HG03521 (cell line): Measurements from ENCODE around the gene TNNT3.
"Not testable (repeated sequence)": the region's sequence is repeated elsewhere in the genome, so short reads cannot be mapped to it uniquely, and the experiment has no call there.

Source experiments
- ATAC-seq: cut with Tn5 transposase; IDR thresholded peaks from one replicate; pipeline ENCODE4 v1.9.1; 2021; ENCODE audit warnings: mild to moderate bottlenecking, moderate library complexity; ENCODE audit not compliant: unreplicated experiment

The TNNT3 gene

DNA sequence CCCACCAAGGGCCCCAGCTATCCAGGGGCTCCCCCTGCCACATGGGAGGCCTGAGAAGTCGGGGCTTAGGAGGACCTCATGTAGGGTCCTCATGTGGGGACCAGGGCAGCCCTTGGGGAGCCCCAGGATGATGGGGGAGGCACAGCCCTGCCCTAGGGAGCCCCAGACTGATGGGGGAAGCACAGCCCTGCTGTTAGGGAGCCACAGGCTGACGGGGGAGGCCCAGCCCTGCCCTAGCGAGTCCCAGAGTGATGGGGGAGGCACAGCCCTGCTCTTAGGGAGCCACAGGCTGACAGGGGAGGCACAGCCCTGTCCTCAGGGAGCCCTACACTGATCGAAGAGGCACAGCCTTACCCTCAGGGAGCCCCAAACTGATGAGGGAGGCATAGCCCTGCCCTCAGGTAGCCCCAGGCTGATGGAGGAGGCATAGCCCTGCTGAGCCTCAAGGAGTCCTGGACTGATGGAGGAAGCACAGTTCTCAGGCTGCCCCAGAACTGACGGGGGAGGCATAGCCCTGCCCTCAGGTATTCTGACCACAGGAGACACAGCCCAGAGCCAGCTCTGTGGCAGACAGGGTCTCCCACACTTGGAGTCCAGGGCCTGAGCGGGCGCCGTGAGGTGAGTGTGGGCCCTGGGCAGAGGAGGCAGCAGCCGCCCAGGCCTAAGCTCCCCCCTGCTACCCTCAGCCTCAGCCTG lies 38.6 kb upstream of the TNNT3 start:
- ATAC-seq, result no peak

DNA sequence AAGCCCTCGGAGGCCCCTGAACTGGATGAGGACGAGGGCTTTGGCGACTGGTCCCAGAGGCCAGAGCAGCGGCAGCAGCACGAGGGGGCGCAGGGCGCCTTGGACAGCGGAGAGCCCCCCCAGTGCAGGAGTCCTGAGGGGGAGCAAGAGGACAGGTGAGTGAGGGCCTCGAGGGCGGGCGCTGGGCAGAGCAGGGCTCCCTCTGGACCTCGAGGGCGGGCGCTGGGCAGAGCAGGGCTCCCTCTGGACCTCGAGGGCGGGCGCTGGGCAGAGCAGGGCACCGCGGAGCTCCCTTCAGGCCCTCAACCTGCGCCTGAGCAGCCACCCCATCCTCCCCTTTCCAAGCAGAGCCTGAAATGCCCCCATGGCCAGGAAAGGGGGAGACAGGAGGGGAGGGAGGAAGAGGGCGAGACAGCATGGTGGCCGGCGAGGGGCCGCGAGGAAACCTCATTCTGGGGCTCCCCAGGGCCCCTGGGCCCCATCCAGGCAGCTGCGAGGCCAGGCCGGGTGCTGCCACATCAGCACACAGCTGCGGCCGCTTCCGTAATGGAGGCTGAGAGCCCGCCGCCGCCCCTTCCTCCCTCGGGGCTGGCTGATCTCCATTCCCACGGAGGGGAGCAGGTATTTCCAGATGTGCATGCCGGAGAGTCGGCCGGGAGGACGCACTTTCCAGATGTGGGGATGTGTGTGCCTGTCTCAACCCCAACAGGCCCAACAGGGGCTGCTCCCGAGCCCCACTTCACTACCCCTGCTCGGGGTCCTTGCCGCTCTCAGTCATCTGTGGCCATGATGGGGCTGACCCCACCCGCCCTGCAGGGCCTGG lies 37.9 kb upstream of the TNNT3 start:
- ATAC-seq, result no peak

DNA sequence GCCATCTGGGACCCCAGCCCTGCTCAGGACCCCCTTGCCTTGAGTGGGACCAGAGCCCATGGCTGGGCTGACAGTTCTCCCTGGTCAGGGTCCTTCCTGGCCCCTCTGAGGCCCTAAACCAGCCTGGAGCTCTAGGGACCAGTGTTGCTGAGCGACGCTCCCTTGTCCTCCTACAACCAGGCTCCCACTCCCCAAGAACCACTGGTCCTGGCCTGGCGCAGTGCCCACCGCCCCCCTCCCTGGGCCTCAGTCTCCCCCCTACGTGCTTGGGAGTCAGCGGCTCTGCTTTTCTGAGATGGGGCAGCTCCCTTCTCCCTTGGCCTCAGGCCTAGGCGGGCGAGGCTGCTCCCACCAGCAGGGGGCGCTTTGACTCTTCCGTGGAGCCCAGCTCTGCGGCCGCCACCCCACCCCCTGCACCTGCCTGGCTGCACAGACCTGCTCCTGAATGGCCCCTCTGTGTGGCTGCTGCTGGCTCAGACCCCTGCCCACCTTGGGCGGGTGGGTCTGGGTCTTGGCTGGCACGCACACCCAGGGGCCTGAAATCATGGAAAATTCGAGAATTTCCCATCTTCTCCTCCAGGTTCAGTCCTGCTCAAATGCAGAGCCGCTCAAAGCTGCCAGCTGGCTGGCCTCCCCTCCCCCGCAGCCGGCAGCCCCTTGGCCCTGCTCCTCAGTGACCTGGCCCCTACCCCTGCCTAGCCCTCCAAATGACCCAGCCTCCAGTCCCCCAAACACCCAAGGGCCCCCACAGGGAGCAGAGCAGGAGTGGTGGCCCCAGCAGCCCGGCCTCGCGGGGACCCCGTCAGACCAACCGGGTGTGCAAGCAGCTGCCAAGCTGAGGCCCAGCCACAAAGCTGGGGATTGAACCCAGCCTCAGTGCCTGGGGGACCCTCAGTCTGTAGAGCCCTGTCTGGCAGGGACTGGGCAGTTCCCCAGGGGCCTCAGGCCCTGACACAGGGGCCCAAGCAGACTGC lies 37.0 kb upstream of the TNNT3 start:
- peak; percentile 53 for ATAC-seq

DNA sequence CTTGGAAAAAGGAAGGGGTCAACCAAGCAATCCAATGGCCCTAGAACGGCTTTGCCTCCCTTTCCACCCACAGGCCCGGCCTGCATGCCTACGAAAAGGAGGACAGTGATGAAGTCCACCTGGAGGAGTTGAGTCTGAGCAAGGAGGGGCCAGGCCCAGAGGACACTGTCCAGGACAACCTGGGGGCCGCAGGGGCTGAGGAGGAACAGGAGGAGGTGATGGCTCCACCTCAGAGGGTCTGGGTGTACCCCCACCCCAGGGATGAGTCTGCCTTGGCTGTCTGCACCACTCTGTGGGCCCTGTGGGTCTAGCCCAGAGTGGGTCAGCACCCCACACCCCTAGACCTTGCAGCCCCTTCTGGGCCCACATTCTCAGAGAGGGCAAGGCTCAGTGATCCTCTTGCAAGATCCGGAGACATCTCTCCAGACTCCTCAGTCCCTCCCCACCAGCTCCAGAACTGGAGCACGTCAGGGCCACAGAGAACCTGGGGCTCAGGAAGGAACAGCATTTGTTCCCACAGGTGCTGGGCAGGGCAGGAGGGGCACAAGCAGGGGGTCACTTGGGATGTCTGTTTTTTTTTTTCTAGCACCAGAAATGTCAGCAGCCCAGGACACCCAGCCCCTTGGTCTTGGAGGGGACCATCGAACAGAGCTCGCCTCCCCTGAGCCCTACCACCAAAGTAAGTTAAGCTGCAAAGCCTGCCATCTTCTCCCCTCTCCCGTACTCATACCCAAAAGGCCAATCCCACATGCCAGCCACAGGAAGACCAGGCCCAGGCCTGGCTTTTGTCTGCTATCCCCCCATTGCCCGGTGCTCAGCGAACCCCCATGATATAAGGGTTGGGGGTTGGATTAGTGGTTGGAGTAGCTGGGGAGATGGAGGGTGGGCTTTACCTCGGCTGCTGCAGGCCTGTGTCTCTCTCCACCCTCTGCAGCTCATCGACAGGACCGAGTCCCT lies 35.9 kb upstream of the TNNT3 start:
- ATAC-seq, result no peak

DNA sequence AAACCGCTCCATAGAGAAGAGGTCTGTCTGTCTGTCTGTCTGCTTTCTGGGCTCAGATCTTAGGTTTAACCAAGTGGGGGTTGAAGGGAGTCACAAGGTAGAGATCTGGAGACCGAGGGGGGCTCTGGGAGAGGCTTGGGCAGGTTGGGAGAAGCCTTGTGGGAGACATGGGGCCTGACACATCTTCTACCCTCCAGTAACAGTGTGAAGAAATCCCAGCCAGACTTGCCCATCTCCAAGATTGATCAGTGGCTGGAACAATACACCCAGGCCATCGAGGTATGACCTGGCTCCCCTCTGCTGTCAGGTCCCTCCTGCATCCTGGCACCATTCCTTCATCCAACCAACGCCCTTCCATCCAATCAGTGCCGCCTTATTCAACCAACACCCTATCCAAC lies 35.2 kb upstream of the TNNT3 start:
- ATAC-seq, result no peak

DNA sequence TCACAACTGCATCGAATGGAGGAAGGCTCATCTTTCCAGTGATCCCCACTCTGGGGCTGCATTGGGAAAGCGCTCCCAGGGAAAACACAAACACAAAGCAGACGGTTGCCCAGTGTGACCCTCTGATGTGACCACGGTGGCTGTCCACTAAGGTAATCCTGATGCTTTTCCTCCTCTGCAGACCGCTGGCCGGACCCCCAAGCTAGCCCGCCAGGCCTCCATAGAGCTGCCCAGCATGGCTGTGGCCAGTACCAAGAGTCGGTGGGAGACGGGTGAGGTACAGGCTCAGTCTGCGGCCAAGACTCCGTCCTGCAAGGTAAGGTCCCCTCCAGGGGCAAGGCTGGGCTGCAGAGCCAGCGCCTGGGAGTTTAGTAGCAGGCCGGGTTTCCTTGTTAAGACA lies 33.0 kb upstream of the TNNT3 start:
- not testable (repeated sequence) for ATAC-seq

DNA sequence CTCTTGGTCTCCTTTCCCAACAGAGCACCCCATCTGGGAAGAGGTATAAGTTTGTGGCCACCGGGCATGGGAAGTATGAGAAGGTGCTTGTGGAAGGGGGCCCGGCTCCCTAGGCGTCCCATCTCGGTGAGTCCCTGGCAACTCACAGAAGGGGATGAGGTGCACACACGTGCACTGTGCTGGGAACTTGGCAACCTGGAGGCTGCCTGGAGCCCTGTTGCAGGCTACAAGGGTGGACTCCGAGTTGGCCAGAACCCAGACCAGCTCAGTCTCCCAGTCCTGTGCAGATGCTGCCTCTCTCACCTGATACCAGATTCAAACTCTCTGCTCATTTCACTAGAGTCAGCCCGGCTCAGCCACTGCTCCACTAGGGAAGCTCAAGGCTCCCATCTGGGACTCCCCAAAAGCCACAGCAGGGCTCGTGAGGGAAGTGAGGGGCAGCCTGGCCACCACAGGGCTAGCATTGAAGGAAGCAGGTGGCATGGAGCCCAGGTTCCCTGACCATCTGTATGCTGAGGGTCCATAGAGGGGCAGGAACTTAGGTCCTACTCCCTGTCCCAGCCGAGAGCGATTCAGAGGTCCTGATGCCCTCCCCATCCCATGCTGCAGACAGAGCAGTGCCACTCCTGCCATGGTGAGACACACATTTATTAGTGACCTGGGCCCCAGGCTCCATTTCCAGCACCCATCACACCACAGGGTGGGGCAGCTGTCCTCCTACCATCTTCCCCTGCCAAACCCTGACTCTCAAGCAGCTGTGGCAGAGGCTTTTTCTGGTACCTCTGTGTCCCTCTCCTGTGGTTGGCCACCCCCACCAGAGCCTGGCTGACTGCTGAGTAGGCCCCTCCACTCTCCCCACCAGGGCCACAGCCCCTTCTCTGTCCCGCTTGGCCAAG lies 31.8 kb upstream of the TNNT3 start:
- ATAC-seq, result no peak

DNA sequence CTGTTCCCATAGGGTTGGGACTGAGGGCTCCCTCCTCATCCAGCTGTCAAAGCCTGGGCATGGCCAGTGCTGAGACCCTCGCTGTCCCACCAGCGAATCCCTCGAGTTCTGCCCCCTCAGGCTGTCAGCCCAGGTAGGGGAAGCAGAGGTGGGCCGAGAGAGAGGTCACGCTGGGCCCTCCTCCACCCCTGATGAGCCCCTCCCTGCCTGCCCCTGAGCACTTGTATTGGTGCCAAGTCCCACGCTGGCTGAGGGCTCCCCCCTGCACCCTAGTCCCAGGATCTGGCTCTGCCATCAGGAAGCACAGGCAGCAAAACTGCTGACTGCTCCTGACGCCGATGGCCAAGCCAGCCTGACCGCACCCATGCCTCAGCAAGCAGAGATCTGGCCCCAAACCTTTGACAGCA lies 31.2 kb upstream of the TNNT3 start:
- ATAC-seq, result no peak

DNA sequence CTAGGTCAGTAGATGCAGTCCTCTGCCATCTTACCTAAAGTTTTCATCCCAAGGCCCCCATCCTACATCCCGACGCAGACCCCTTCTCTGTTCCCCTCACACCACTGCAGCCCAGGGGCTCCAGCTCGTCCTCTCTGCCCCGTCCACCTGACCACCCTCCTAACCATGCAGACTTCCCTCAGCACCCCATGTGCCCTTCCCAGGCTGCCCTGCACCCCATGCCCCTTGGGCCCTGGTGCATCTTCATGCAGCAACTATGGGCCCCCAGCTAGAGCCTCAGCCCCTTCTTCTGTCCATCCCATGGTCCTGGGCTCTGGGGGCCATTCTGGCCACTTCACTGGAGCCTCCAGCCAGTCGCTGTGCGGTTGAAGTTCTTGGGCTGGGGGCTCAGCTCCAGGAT lies 30.7 kb upstream of the TNNT3 start:
- ATAC-seq, result no peak

DNA sequence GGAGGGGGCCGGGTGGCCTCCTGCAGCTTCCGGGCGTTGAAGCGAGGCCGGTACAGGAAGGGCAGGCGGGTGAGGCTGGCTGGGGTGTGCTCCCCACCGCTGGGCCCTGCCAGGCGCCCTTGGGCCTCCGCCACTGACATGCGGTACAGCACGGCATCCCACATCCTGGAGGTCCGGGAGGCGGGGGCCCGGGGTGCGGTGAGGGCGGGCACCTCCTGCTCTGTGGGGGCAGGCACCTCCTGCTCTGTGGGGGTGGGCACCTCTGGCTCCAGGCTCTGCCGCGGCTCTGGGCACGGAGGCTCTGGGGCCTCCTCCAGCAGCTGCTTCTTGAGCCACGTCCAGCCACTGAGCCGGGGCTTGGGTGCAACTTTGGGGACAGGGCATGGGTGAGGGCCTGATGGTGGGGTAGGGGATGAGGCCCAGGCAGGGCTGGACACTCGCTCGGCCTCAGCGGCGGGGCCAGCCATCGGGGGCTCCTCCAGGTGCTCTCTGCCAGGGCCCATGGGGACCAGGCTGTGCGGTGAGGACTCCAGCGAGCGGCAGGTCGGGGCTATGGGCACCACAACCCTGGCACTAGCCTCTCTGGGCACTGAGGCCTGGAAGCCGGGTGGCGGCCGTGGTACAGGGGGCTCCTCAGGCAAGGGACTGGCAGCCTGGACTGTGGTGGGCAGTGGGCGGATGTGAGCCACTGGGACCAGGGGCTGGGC lies 30.1 kb upstream of the TNNT3 start:
- no peak for ATAC-seq

DNA sequence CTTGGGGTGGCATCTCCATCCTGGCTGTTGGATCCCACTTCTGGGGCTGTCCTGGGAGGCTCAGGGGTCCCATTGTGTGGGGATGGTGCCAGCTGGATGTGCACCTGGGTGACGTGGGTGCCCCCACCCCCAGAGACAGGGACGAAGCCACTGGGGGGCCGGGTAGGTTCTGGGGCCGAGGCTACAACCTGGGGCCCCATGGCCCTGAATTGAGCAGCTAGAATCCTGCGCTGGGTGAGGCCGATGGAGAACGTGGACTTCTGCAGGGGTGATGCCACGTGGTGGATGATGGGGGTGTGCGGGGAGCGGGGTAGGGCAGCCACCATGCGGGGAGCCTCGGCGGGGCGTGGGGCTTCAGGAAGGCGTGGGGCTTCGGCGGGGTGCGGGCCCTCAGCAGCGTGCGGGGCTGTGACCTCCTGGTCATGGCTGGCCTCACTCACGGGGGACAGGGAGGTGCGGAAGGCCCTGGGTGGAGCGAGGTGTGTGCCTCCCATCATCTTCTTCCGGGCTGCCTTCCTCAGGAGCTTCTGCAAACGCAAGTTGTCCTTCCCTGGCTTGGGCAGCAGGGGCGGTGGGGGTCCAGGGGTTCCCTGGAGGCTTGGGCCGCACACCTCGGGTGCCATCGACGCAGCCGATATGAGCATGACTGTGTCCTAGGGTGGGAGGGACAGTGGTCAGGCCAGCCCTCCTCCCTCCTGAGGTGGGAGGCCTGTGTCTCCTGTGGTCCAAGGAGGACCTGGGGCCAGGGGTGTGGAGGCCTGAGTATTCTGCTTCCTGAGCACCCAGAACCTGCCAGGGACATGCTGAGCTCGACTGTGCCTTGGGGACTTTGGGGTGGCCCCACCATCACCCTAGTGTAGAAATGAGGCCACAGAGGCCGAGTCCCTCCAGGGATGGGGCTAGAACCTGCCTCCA lies 29.3 kb upstream of the TNNT3 start:
- ATAC-seq, result no peak

DNA sequence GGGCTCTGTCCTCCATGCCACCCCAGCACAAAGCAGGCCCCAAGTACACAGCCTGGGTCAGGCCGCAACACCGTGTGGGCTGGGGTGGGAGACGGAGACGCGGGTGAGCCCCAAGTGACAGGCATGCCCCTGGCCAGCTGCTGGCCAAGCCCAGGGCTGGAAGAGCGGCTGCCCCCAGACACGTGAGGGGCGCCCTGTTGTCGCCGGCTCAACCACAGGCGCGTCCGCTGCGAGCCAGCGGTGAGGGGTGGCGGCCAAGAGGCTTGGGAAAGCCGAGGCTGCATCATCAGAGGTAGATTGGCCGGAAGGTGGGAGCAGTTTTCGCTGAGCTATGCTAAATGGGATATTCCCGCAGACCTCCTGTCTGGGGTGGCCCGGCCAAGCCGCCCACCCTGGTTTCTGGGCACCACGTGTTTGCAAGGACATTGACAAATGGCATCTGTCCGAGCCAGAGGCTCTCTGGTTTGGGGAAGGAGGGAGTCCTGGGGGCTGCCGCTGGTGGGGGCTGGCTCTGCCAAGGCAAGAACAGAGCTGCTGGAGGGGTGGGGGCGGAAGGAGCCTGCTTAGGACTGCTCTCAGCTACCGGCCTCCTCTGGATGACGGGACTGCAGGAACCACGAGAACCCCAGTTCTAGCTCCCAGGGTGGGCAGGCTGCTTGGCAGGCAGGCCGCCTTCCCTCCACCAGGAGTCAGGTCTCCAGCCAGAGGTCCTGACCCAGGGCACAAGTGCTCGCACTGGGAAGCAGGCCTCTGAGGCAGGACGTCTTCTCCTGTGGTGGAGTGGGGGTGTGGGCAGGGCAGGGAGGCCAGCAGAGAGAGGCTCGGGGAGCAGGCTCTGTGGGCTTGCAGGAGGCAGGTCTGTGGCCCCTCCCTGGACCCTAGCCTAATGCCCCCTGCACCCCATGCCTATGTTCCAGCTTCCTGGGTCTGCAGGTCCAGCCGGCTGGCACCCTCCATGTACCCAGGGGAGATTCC lies 28.4 kb upstream of the TNNT3 start:
- ATAC-seq, result no peak

DNA sequence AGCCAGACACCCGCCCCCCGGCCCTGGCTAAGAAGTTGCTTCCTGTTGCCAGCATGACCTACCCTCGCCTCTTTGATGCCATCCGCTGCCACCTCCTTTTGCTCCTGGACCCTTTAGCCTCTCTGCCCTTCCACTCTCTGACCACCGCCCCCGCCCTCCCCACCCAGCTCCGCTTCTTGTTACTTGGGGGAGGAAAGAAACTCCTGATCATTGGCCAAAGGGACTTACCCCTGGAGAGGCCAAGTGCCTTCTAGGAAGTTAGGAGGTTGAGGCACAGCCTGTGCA lies 27.7 kb upstream of the TNNT3 start, which contains the start of gene PRR33:
Gene PRR33, minus strand, starts transcription at position 65 of the 285 bp plus-strand sequence. CDS start 1,311 bp downstream, outside the sequence.
- no peak for ATAC-seq

DNA sequence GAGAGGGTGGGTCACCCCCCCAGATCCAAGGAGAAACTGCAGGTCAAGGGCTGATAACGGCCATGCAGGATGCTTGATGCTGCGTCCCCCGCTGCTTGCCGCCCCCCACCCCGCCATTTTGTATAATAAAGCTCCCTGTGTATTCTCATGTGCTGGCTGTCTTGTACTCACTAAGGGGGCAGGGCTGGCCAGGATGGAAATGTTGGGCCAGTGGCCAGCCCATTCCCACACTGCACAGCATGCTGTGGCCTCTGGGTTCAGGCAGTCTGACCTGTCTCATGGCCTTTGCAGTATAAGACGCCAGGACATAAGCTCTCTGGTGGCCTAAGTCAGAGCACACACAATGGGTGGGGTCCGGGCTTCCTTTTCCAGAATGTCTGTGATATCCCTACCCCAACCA lies 27.4 kb upstream of the TNNT3 start:
- ATAC-seq, result no peak

DNA sequence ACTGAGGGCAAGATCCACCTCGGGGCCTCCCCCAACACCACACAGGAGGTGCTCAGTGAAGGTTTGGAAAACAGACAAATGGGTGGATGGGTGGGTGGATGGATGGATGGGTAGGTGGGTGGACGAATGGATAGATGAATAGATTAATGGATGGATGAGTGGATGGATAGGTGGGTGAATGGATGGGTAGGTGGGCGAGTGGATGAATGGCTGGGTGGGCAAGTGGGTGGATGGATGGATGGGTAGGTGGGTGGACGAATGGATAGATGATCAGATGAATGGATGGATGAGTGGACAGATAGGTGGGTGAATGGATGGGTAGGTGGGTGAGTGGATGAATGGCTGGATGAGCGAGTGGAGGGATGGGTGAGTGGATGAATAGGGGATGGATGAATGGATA lies 26.9 kb upstream of the TNNT3 start:
- ATAC-seq, result no peak

DNA sequence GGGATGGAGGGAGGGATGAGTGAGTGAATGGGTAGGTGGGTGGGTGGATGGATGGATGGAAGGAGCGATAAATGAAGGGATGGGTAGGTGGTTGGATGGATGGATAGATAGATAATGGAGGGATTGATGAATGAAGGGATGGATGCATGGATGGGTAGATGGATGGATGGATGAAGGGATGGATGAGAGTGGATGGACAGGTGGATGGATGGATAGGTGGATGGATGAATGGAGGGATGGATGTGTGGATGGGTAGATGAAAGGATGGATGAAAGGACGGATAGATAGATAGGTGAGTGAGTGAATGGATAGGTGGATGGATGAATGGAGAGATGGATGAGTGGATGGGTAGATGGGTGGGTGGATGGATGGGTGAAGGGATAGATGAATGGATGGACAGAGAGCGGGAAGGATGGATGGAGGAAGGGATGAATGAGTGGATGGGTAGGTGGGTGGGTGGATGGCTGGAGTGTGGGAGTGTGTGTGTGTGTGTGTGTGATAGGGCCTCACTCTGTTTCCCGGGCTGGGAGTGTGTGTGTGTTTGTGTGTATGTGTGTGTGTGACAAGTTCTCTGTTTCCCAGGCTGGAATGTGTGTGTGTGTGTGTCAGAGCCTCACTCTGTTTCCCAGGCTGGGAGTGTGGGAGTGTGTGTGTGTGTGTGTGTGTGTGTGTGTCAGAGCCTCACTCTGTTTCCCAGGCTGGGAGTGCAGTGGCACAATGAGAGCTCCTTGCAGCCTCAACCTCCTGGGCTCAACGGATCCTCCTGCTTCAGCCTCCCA lies 25.7 kb upstream of the TNNT3 start:
- no peak for ATAC-seq
